CD4-positive, alpha-beta T cell treated with Interleukin-6 for 4 hours (primary cell): ENCODE measurements around the gene RIMKLA.

Experiments used
- DNase-seq: peaks from one replicate; pipeline ENCODE4 v3.0.0-alpha.2; 2020; ENCODE audit warnings: mixed read lengths

Gene RIMKLA

DNA sequence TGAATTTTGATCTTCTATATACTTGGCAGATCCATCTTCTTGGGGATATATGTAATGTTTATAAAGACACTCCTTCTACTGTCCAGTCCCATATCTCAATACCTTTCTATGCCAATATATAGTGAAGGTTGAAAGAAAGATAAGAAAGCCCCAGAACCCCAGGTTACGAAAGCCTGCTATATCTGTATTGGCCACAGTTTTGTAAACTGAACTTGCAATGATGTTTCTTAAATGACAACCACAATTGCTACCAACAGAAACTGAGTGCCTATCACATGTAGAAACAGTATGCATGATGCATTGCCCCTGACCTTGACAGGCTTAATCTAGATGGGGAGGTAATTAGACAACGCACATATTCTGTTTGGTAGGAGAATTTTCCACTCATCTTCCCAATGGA lies 7.8 kb upstream of the RIMKLA start:
- no peak for DNase-seq

DNA sequence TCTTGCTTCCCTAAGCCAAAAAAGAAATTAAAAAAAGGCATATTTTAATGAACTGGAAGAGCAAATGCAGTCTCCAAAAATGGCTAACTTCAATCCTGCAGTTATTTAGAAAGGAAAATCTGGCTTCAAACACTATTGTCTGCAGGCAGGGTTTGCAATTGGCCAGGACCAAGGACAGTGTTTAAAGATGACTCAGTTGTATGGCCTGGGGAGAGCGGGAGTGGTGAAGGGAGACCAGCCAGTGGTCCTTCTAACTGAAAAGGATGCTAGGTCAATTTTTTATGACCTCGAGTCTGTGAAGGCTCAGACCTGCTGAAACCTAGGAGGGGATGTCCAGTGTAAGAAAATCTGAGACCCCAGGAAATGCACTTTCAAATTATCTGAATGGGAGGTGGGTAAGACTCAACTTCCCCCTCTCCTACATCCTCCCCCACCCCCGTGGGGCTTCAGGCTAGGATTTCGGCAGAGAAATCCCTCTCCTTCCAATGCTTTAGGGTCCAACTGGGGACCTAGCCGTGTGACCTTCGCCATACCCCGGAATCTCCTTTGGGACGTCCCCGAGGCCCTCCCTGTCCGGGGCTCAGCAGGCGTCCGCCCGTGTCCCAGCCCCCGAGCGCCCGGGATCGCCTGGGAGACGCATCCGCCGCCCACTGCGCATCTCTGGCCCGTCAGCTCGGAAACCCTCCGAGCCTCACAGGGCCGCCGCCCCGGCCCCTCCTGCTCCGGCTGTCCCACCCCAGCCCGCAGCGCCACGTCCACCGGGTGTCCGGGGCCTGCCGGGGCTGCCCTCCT lies 602 bp upstream of the RIMKLA start:
- no peak for DNase-seq

- no peak for DNase-seq
Observed at GRCh38 chr1:42381280-42381673, 685 bp downstream of the RIMKLA start.

DNA sequence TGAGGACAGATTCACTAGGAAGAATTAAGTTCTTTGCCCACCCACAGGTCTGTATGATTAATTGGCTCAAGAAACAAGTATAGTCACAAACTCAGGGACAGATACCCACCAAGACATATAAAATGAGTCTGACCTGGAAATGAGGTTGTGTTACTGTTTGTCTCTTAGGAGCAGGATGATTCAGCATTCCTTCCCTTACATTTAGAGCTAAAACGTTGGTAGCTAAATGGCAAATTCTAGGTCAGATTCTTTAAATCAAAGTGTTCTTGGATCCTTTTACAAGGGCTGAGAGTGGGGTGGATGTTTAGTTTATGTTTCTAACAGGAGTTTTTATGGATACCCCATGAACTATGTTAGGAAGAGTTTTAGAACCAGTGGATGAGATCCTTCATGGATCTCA lies 4.7 kb downstream of the RIMKLA start:
- DNase-seq = no peak

GRCh38 chr1:42386051-42386450 lies 5.5 kb downstream of the RIMKLA start:
- no peak for DNase-seq

- DNase-seq = no peak
Observed at GRCh38 chr1:42392255-42392654, 11.7 kb downstream of the RIMKLA start.

DNA sequence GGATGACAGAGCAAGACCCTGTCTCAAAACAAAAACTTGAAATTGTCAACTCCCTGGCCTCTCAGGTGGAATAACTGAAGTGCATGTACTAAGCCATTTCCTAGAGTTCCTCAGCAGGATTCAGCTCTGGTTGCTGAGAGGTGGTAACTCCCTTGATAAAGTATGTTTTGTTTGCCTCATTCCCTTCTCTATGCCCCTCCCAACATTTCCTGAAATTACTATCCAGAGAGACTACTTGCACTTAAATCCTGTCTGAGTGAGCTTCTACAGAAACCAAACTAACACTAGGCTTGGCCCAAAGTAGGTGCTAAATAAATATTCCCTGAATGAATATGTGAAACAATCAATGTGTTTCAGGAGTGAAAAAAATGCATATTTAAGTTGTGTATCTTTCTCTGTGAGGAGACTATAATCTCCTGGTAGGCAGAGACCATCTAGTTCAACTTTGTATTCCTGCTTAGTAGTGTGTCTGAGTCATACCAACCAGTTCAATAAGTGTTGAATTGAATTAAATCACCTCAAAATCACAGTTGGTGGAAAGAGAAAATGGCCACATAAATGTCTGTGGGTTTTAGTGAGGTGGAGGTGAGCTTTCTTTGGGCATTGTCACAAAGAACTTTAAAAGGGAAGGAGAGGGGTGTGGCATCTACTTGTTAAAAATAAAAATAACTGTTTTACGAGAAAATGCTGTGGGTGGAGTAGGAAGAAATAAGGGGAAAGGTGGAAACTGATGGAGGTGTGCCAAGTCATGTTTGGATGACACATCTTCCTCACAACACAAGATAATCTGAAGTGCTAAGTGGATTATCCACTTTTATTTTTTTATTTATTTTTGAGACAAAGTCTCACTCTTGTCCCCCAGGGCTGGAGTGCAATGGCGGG lies 12.6 kb downstream of the RIMKLA start:
- no peak for DNase-seq

- no peak for DNase-seq
Observed at GRCh38 chr1:42399315-42400100, 18.9 kb downstream of the RIMKLA start.

GRCh38 chr1:42403880-42404400 lies 23.3 kb downstream of the RIMKLA start:
- DNase-seq = no peak

DNA sequence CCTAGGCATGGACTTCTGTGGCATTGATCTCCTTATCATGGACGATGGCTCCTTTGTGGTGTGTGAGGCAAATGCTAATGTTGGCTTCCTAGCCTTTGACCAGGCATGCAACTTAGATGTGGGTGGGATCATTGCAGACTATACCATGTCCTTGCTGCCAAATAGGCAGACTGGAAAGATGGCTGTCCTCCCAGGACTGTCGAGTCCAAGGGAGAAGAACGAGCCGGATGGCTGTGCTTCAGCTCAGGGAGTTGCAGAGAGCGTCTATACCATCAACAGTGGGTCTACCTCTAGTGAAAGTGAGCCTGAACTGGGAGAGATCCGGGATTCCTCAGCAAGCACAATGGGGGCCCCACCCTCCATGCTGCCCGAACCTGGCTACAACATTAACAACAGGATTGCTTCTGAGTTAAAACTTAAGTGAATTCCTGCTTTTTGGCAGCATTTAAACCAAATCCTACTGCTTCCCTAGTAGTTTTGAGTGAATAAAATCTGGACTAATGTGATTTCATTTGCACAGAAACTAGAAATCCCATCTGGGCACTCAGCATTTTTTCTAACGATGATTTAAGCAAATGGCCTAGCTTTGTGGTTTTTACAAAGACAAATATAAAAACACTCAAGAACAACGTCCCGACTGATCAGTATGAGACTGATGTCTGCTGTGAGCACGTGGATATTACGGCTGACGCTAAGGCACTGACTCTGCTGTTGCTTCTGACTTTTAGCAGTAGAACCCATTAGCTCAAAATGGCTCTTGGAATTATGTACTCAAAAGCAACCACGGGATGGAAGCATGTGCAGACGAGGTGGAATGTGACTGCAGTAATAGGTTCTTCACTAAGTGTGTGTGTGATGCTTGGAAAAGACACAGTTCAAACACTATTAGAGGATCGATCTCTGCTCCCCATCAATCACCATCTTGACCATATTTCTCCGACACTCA lies 34.2 kb downstream of the RIMKLA start:
- DNase-seq = no peak

- DNase-seq = no peak
Observed at GRCh38 chr1:42417166-42417565, 36.6 kb downstream of the RIMKLA start.

DNA sequence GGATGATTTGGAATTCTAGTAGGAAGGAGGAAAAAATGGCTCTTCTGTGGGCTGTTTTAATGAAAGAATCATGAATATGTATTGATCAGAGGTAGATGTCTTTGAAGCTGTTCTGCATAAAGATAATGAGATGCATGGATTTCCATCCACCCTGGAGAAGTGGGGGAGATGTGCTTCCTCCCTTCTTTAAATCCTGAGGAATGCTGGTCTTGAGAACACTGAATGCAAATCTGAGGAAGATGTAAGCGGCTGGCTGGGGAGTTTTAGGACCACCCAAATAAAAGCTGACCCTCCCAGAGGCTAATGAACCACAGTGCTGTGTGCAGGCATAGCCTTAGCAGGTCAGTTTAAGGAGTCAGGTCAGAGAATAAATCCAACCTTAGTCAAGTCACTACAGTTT lies 37.9 kb downstream of the RIMKLA start:
- DNase-seq = no peak

- no peak for DNase-seq
Observed at GRCh38 chr1:42419126-42419821, 38.7 kb downstream of the RIMKLA start.

GRCh38 chr1:42420121-42420520 lies 39.5 kb downstream of the RIMKLA start:
- no peak for DNase-seq

GRCh38 chr1:42420911-42421585 lies 40.5 kb downstream of the RIMKLA start:
- no peak for DNase-seq

DNA sequence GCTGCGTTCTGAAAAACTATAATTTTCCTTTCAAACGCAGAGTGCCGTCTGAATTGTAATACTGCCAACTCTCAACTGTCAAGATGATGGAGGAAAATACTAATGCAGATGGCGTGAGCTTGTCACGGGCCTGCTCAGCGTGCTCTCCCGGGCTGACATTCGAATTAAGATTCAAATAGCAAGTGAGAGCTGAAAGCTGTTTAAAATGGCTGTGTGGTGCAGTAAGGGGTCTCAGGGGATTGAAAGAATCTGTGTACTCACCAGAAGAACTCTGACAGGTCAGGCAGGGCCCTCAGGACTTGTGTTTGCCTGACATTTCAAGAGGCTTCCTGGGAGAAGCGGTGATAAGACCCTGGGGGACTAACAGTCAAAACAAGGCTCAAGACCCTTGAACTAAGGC lies 42.1 kb downstream of the RIMKLA start:
- DNase-seq = no peak

- no peak for DNase-seq
Observed at GRCh38 chr1:42423681-42424080, 43.1 kb downstream of the RIMKLA start.

DNA sequence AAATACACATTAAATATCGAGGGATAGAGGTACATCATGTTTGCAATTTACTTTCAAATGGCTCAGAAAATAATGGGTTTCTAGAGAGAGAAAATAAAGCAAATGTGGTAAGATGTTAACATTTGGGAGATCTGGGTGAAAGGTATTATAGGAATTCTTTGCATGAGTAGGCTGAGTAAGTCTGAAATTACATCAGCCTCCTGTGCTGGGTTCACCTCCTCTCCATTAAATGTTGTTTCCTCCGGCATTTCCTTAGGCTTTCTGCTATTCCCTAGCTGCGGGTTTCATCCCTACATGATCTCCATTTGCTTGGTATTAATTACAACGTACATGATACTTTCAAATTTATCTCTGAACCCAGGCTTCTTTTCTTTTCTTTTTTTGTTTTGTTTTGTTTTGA lies 43.6 kb downstream of the RIMKLA start:
- no peak for DNase-seq

GRCh38 chr1:42427240-42427639 lies 46.6 kb downstream of the RIMKLA start:
- DNase-seq = no peak

DNA sequence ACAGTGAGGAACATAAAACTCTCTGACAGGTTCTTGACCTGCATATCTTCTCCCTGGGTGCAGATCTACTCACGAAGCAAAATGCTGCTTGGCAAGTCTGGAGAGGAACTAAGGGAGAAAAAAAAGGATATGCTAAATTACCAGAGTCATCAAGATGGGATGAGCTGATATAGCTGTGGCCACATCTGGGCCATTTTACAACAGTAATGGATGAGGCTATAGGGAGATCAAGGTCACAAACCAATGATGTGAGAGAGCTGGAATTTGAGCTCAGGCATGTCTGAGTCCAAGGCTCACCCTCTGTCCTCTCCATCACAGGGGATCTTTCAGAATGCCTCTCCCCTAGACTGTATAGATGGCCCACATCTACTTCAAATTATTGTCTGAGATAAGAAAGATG lies 49.0 kb downstream of the RIMKLA start:
- DNase-seq = no peak
